Gastroesophageal sphincter (tissue), 3 donors: ENCODE data around the gene CCM2L.

ENCODE experiments used
- POLR2A ChIP-seq, 2 donors: fragments of 450-650 bp; IDR thresholded peaks; one replicate each; pipeline ENCODE4 v1.6.1; 2017; ENCODE audit warnings: antibody characterized with exemption in 2 of 2, mild to moderate bottlenecking in 2 of 2, moderate library complexity in 1 of 2
- TF ChIP-seq, protein P1 (sequence below), 4 experiments: fragments of 200-600 bp in 2 of 4; fragments of 450-650 bp in 2 of 4; sonication (generic) in 1 of 4; IDR thresholded peaks; one replicate each; pipeline ENCODE4 v1.5.1; 2017 to 2019; ENCODE audit warnings: antibody characterized with exemption in 4 of 4, mild to moderate bottlenecking in 2 of 4, moderate library complexity in 2 of 4

GRCh38 chr20:32078322-32078721 lies 68.1 kb downstream of the CCM2L start:
- TF ChIP-seq, protein P1, sequence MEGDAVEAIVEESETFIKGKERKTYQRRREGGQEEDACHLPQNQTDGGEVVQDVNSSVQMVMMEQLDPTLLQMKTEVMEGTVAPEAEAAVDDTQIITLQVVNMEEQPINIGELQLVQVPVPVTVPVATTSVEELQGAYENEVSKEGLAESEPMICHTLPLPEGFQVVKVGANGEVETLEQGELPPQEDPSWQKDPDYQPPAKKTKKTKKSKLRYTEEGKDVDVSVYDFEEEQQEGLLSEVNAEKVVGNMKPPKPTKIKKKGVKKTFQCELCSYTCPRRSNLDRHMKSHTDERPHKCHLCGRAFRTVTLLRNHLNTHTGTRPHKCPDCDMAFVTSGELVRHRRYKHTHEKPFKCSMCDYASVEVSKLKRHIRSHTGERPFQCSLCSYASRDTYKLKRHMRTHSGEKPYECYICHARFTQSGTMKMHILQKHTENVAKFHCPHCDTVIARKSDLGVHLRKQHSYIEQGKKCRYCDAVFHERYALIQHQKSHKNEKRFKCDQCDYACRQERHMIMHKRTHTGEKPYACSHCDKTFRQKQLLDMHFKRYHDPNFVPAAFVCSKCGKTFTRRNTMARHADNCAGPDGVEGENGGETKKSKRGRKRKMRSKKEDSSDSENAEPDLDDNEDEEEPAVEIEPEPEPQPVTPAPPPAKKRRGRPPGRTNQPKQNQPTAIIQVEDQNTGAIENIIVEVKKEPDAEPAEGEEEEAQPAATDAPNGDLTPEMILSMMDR (IDR thresholded peaks at IDR 0.05), result no peak
- TF ChIP-seq POLR2A (IDR thresholded peaks at IDR 0.05), result no peak
